HCT116 (cell line): ENCODE data around the gene TCHP. TPM values are rescaled to one million over a fixed set of nuclear protein-coding genes. Genes with fewer than 3 reads are reported as not detected.
A peak's percentile ranks its signal among the peaks of the same experiment; 100 is the strongest.
"Not testable (repeated sequence)": the region's sequence is repeated elsewhere in the genome, so short reads cannot be mapped to it uniquely, and the experiment has no call there.

ENCODE experiments used
- ATAC-seq: fragments of 200-7000 bp; cut with Tn5 transposase; 2 replicates; pipeline ENCODE4 v1.9.1; 2020; ENCODE audit warnings: mild to moderate bottlenecking, moderate library complexity
- BruUV-seq: library from RNA; stranded (reverse); fragments of 400-500 nt; replicated peaks from 2 replicates; lab custom pipeline; 2021; lab: Mats Ljungman, UMichigan
- CTCF ChIA-PET: fragments of 300-600 bp; sonication (Branson Sonifier 250); formaldehyde crosslinking; loops from one replicate; lab custom pipeline; 2021; ENCODE audit warnings: antibody characterized with exemption; lab: Charles Lee
- POLR2A ChIA-PET: fragments of 300-600, 350-600 bp; sonication (Branson Sonifier 250); formaldehyde crosslinking; loops from one replicate; lab custom pipeline; 2021; ENCODE audit warnings: antibody characterized with exemption; lab: Charles Lee
- RAD21 ChIA-PET, 2 experiments: fragments of 300-600 bp; sonication (Branson Sonifier 250); formaldehyde crosslinking; loops; one replicate each; lab custom pipeline; 2023; ENCODE audit warnings: low total read pairs in 2 of 2; ENCODE audit not compliant: uncharacterized antibody in 2 of 2, unreplicated experiment in 2 of 2, low non-redundant PET in 1 of 2; lab: Charles Lee
- DNase-seq: peaks from one replicate; pipeline ENCODE4 v3.0.0-alpha.2; 2010; ENCODE audit warnings: low read depth, low spot score
- H2AFZ ChIP-seq: fragments of 200-600 bp; shearing (Covaris generic), sonication (generic); 2 replicates; pipeline ENCODE4 v1.6.1; 2017; ENCODE audit warnings: low read depth, mixed run types, mixed read lengths, antibody characterized with exemption, low read length; ENCODE audit not compliant: poor library complexity, severe bottlenecking
- H3K27ac ChIP-seq: 2 replicates; pipeline ENCODE4 v1.5.1; 2012; ENCODE audit warnings: low read depth, low read length
- H3K27me3 ChIP-seq: fragments of 200-600 bp; sonication (generic); 2 replicates; pipeline ENCODE4 v1.6.1; 2016; ENCODE audit warnings: mixed run types, low read length, mixed read lengths; ENCODE audit not compliant: insufficient read depth
- H3K36me3 ChIP-seq, 2 experiments: fragments of 200-500 bp in 1 of 2; fragments of 200-600 bp in 1 of 2; sonication (Bioruptor generic) in 1 of 2; sonication (generic) in 1 of 2; 2 replicates each; pipeline versions ENCODE4 v1.5.1 to v1.6.1; 2014 to 2016; ENCODE audit warnings: low read length in 2 of 2, inconsistent platforms in 1 of 2, mixed read lengths in 1 of 2, mixed run types in 1 of 2; ENCODE audit not compliant: insufficient read depth in 2 of 2, control insufficient read depth in 1 of 2
- H3K4me1 ChIP-seq, 2 experiments: fragments of 200-600 bp in 1 of 2; sonication (generic) in 1 of 2; 2 replicates each; pipeline versions ENCODE4 v1.5.1 to v1.6.1; 2012 to 2017; ENCODE audit warnings: low read length in 2 of 2, inconsistent platforms in 1 of 2, mild to moderate bottlenecking in 1 of 2, mixed read lengths in 1 of 2, mixed run types in 1 of 2, moderate library complexity in 1 of 2; ENCODE audit not compliant: insufficient read depth in 2 of 2, control insufficient read depth in 1 of 2
- H3K4me2 ChIP-seq: fragments of 200-600 bp; sonication (generic); 2 replicates; pipeline ENCODE4 v1.6.1; 2017; ENCODE audit warnings: mixed run types, low read length, mixed read lengths
- H3K4me3 ChIP-seq, 2 experiments: fragments of 200-600 bp in 1 of 2; sonication (generic) in 1 of 2; replicated peaks in 1 of 2; 2 replicates each; pipeline ENCODE4 v1.5.1; 2011 to 2016; ENCODE audit warnings: low read length in 2 of 2, control low read depth in 1 of 2, low read depth in 1 of 2, mild to moderate bottlenecking in 1 of 2, mixed read lengths in 1 of 2, mixed run types in 1 of 2
- H3K79me2 ChIP-seq: fragments of 200-600 bp; sonication (generic); 2 replicates; pipeline ENCODE4 v1.6.1; 2017; ENCODE audit warnings: mild to moderate bottlenecking, mixed run types, low read length, moderate library complexity, mixed read lengths; ENCODE audit not compliant: insufficient read depth
- H3K9ac ChIP-seq: fragments of 200-600 bp; sonication (generic); 2 replicates; pipeline ENCODE4 v1.6.1; 2016; ENCODE audit warnings: low read length, mixed read lengths
- H3K9me2 ChIP-seq: fragments of 200-600 bp; sonication (generic), shearing (Covaris generic); 2 replicates; pipeline ENCODE4 v1.6.1; 2017; ENCODE audit warnings: mixed run types, mild to moderate bottlenecking, moderate library complexity; ENCODE audit not compliant: insufficient read depth
- H3K9me3 ChIP-seq, 2 experiments: fragments of 200-500 bp in 1 of 2; fragments of 200-600 bp in 1 of 2; sonication (Bioruptor generic) in 1 of 2; sonication (generic) in 1 of 2; 2 replicates each; pipeline ENCODE4 v1.6.1; 2014 to 2017; ENCODE audit warnings: low read length in 2 of 2, mixed read lengths in 2 of 2, inconsistent platforms in 1 of 2, low read depth in 1 of 2, mild to moderate bottlenecking in 1 of 2, mixed run types in 1 of 2, moderate library complexity in 1 of 2; ENCODE audit not compliant: control insufficient read depth in 1 of 2, insufficient read depth in 1 of 2
- H4K20me1 ChIP-seq: fragments of 200-600 bp; sonication (generic), shearing (Covaris generic); 2 replicates; pipeline ENCODE4 v1.6.1; 2017; ENCODE audit warnings: mixed run types, mild to moderate bottlenecking, moderate library complexity; ENCODE audit not compliant: insufficient read depth
- EGR1 ChIP-seq: IDR thresholded peaks from 2 replicates; pipeline ENCODE4 v1.6.1; 2012; ENCODE audit warnings: low read depth
- SRF ChIP-seq: IDR thresholded peaks from 2 replicates; pipeline ENCODE4 v1.6.1; 2012; ENCODE audit warnings: low read depth
- ZBTB33 ChIP-seq: IDR thresholded peaks from 2 replicates; pipeline ENCODE4 v1.6.1; 2011; ENCODE audit warnings: mild to moderate bottlenecking, low read length, moderate library complexity; ENCODE audit not compliant: insufficient replicate concordance; ENCODE audit errors: extremely low read depth
- intact Hi-C: fragments of 100-400 bp; cut with micrococcal nuclease; formaldehyde crosslinking; loops from 2 replicates; pipeline ENCODE4 v1.10.0; 2022
- total RNA-seq: library from RNA; stranded (reverse); gene quantifications from one replicate; pipeline ENCODE4 v1.2.1, GENCODE V29; 2021; ENCODE audit not compliant: unreplicated experiment
- TF ChIP-seq, protein P1 (sequence below), 3 experiments: fragments of 200-600 bp in 1 of 3; sonication (generic) in 1 of 3; IDR thresholded peaks in 2 of 3; conservative IDR thresholded peaks in 1 of 3; 2 replicates each; pipeline ENCODE4 v1.5.1; 2012 to 2017; ENCODE audit warnings: low read depth in 2 of 3, low read length in 2 of 3, antibody characterized with exemption in 1 of 3, borderline replicate concordance in 1 of 3, control low read depth in 1 of 3, mild to moderate bottlenecking in 1 of 3, mixed read lengths in 1 of 3, mixed run types in 1 of 3, moderate library complexity in 1 of 3; ENCODE audit not compliant: insufficient read depth in 1 of 3

The TCHP gene
- total RNA-seq, 1 experiment from 2014 or later, result 17.3 TPM

- peak; percentile 83 for TF ChIP-seq ZBTB33
- no peak for TF ChIP-seq EGR1
- no peak for TF ChIP-seq SRF
- TF ChIP-seq, protein P1, sequence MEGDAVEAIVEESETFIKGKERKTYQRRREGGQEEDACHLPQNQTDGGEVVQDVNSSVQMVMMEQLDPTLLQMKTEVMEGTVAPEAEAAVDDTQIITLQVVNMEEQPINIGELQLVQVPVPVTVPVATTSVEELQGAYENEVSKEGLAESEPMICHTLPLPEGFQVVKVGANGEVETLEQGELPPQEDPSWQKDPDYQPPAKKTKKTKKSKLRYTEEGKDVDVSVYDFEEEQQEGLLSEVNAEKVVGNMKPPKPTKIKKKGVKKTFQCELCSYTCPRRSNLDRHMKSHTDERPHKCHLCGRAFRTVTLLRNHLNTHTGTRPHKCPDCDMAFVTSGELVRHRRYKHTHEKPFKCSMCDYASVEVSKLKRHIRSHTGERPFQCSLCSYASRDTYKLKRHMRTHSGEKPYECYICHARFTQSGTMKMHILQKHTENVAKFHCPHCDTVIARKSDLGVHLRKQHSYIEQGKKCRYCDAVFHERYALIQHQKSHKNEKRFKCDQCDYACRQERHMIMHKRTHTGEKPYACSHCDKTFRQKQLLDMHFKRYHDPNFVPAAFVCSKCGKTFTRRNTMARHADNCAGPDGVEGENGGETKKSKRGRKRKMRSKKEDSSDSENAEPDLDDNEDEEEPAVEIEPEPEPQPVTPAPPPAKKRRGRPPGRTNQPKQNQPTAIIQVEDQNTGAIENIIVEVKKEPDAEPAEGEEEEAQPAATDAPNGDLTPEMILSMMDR (IDR thresholded peaks at IDR 0.05 in 2 of 3, conservative IDR thresholded peaks at IDR 0.05 in 1 of 3; ENCODE audit: borderline replicate concordance in 1 of 3, insufficient read depth in 1 of 3, low read depth in 2 of 3, low read length in 2 of 3), result peak; percentile 11 to 40 (median 18); a peak in 3 of 6 replicates
These were observed at the start of gene TCHP (continued) for GRCh38 chr12:109899783-109900751.

DNA sequence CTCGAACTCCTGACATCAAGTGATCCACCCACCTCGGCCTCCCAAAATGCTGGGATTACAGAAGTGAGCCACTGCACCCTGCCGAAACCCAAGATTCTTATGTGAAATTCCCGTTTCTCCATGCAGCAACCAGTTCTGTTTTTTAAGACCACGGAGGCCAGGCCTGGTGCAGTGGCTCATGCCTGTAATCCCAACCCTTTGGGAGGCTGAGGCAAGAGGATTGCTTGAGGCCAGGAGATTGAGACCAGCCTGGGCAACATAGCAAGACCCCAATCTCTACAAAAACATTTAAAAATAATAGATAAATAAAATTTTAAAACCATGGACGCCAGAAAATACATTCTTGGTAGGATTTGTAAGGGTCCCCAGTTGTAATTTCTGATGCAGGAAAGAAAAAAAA is 49.6 kb upstream of the TCHP start:
- H3K9me3 ChIP-seq, H3K9me2 ChIP-seq, H3K4me1 ChIP-seq, H4K20me1 ChIP-seq, H3K79me2 ChIP-seq, H3K9ac ChIP-seq, H3K36me3 ChIP-seq, POLR2A ChIA-PET, BruUV-seq, H3K27ac ChIP-seq, H2AFZ ChIP-seq, ATAC-seq, H3K4me2 ChIP-seq, DNase-seq, RAD21 ChIA-PET, H3K4me3 ChIP-seq, H3K27me3 ChIP-seq: not testable (repeated sequence)
- intact Hi-C loops, result loop anchor here (5.0 to 10.0 kb wide), 3 partner anchors 187 to 584 kb away; no protein-coding TSS in a partner anchor
- CTCF ChIA-PET, result interaction anchor here (0.9 kb wide), 1 partner anchor 16 kb away, joined by 3 read pairs; no protein-coding TSS in a partner anchor
